ENCODE data around the gene ZNF689. TPM values are rescaled to one million over a fixed set of nuclear protein-coding genes. Genes with fewer than 3 reads are reported as not detected.

ZNF689 gene
- total and polyA plus RNA-seq, 10 donors = 3.5 to 14.6 (median 9.6) TPM

GRCh38 chr16:30569281-30569680 lies 40.9 kb downstream of the ZNF689 start:
- no peak overlapping the region for H3K4me3 ChIP-seq
- intact Hi-C loops (cut with DNase I; ENCODE audit: low total_unique reads) = no loop called here
- TF ChIP-seq POLR2A (IDR thresholded peaks at IDR 0.05) (no peak), CTCF (IDR thresholded peaks at IDR 0.05 in 8 of 11, conservative IDR thresholded peaks at IDR 0.05 in 3 of 11) (no peak), POLR2AphosphoS5 (IDR thresholded peaks at IDR 0.05) (no peak)
- H3K9me3 ChIP-seq = no peaks in the 10 kb centered on the region
- H3K4me1 ChIP-seq = peaks cover 26 to 62% (median 47%) of the 10 kb centered on the region in 6 donors
- WGBS, 5 donors = 87 to 98% (median 96%) methylated on average over 3 of the region's 3 CpGs
- no peaks in the 10 kb centered on the region for H3K27me3 ChIP-seq (replicated peaks in 1 of 7)
- peak overlapping the region; percentile 58 to 99 (median 84) for H3K27ac ChIP-seq
- peaks cover 0 to 5% (median 2%) of the 10 kb centered on the region in 6 donors for H3K36me3 ChIP-seq
- DNase-seq = no peak

GRCh38 chr16:30567991-30568638 lies 42.1 kb downstream of the ZNF689 start:
- Histone ChIP-seq H3K27ac (peak overlapping the region; percentile 58 to 99 (median 73)), H3K4me3 (peak overlapping the region in 1 of 8 donors; percentile 38), H3K9me3 (no peaks in the 10 kb centered on the region), H3K36me3 (peaks cover 0 to 5% (median 2%) of the 10 kb centered on the region in 6 donors), H3K4me1 (peaks cover 26 to 55% (median 47%) of the 10 kb centered on the region in 6 donors), H3K27me3 (replicated peaks in 1 of 7) (no peaks in the 10 kb centered on the region)
- DNase-seq = peak; percentile 81
- WGBS, 5 donors = 15 to 30% (median 25%) methylated on average over 6 of the region's 6 CpGs
- intact Hi-C loops (cut with DNase I; ENCODE audit: low total_unique reads) = no loop called here
- TF ChIP-seq POLR2A (IDR thresholded peaks at IDR 0.05) (peak in 1 of 3 donors; percentile 24), CTCF (IDR thresholded peaks at IDR 0.05 in 8 of 11, conservative IDR thresholded peaks at IDR 0.05 in 3 of 11) (no peak), POLR2AphosphoS5 (IDR thresholded peaks at IDR 0.05) (peak in 2 of 3 donors; percentile 33 to 73)

- no peak for DNase-seq
- H3K4me1 ChIP-seq = peaks cover 26 to 51% (median 42%) of the 10 kb centered on the region in 6 donors
- TF ChIP-seq CTCF (IDR thresholded peaks at IDR 0.05 in 8 of 11, conservative IDR thresholded peaks at IDR 0.05 in 3 of 11) (no peak), POLR2A (IDR thresholded peaks at IDR 0.05) (no peak), POLR2AphosphoS5 (IDR thresholded peaks at IDR 0.05) (no peak)
- H3K9me3 ChIP-seq = no peaks in the 10 kb centered on the region
- H3K27ac ChIP-seq = peak overlapping the region; percentile 58 to 99 (median 73)
- intact Hi-C loops (cut with DNase I; ENCODE audit: low total_unique reads) = no loop called here
- H3K4me3 ChIP-seq = no peak overlapping the region
- 74 to 82% (median 77%) methylated on average over 14 of the region's 14 CpGs for WGBS, 5 donors
- no peaks in the 10 kb centered on the region for H3K27me3 ChIP-seq (replicated peaks in 1 of 7)
- peaks cover 0 to 5% (median 2%) of the 10 kb centered on the region in 6 donors for H3K36me3 ChIP-seq
Observed at GRCh38 chr16:30567160-30567990, 42.8 kb downstream of the ZNF689 start.

GRCh38 chr16:30566531-30566930 lies 43.7 kb downstream of the ZNF689 start:
- WGBS, 5 donors = 89 to 97% (median 96%) methylated on average over 4 of the region's 4 CpGs
- intact Hi-C loops (cut with DNase I; ENCODE audit: low total_unique reads) = no loop called here
- no peaks in the 10 kb centered on the region for H3K9me3 ChIP-seq
- no peaks in the 10 kb centered on the region for H3K27me3 ChIP-seq (replicated peaks in 1 of 7)
- peaks cover 0 to 5% (median 2%) of the 10 kb centered on the region in 6 donors for H3K36me3 ChIP-seq
- H3K27ac ChIP-seq = no peak overlapping the region
- TF ChIP-seq POLR2A (IDR thresholded peaks at IDR 0.05) = no peak
- TF ChIP-seq POLR2AphosphoS5 (IDR thresholded peaks at IDR 0.05) = no peak
- TF ChIP-seq CTCF (IDR thresholded peaks at IDR 0.05 in 8 of 11, conservative IDR thresholded peaks at IDR 0.05 in 3 of 11) = no peak
- peaks cover 22 to 55% (median 40%) of the 10 kb centered on the region in 6 donors for H3K4me1 ChIP-seq
- H3K4me3 ChIP-seq = no peak overlapping the region
- DNase-seq = no peak

Measured in spleen (tissue), 11 donors.